NCI-H2081 treated with DMSO at 0.1 percent for 48 hours (cell line): ENCODE data around the gene STXBP6.
A peak's percentile ranks its signal among the peaks of the same experiment; 100 is the strongest.
"Not testable (repeated sequence)": the region's sequence is repeated elsewhere in the genome, so short reads cannot be mapped to it uniquely, and the experiment has no call there.

Experiments used
- DNase-seq: peaks from one replicate; lab custom pipeline; 2025; lab: John Stamatoyannopoulos, UW

The STXBP6 gene

DNA sequence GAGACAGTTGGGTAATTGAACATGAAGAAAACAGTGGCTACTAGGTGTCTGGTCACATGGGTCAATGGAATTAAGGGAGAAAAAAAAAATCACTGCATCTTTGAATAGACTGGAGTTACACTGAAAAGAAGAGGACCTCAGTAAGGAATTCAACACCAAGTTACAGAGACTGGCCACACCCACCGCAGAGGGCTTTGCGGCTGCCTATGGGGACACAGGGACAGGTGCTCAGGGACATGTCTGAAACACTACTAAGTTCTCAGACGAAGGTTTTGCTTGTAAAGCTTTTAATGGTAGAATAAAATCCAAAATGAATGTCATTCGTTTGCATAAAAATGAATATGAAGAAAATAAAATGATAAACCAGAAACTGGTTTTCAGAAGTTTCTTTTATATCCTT lies 93.8 kb downstream of the STXBP6 start:
- DNase-seq: no peak

DNA sequence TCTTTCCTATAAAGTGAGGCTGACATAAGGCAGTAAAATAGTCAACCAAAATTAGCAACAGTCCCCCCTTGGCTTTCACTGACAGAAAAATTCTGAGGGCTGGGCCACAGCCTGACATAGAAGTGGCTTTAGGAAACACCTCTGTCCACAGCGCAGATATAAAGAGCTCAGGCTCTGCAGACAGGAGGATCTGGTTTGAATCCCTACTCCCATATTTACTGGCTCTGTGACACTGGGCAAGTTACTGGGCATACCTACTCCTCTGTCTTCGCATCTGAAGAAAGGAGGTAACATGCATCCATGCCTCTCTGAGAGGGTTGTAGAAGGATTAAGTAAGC lies 95.3 kb downstream of the STXBP6 start:
- DNase-seq: no peak

DNA sequence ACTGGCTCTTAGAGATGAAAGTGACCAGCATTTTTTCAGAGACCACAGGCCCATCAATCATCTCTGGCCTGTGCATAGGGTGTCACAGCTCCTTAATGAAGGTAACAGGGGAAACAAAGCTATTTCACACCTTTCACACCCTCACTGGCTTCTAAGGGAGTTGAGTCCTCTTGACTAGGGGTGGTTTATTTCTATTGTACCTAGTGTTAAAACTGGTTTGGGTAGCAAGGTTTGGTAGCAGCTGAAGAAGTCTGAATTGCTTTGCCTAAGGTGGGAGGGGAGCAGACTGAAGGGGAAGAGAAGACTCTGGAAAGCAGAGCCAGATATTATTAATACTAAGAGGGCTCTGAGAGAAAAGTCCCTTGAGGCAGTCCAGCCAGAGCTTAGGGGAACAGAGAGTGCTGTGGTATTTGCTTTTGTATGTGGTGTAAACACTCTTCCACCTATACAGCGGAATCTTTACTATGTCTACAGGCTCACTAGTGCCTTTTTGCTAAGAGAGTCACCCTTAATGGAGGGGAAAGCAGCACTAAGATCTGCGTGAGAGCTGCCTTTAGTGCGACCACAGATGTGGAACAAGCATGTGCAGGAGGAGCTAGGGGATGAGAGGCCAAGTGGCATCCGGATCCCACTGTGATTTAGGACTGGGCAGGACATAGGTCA lies 95.8 kb downstream of the STXBP6 start:
- DNase-seq: no peak

DNA sequence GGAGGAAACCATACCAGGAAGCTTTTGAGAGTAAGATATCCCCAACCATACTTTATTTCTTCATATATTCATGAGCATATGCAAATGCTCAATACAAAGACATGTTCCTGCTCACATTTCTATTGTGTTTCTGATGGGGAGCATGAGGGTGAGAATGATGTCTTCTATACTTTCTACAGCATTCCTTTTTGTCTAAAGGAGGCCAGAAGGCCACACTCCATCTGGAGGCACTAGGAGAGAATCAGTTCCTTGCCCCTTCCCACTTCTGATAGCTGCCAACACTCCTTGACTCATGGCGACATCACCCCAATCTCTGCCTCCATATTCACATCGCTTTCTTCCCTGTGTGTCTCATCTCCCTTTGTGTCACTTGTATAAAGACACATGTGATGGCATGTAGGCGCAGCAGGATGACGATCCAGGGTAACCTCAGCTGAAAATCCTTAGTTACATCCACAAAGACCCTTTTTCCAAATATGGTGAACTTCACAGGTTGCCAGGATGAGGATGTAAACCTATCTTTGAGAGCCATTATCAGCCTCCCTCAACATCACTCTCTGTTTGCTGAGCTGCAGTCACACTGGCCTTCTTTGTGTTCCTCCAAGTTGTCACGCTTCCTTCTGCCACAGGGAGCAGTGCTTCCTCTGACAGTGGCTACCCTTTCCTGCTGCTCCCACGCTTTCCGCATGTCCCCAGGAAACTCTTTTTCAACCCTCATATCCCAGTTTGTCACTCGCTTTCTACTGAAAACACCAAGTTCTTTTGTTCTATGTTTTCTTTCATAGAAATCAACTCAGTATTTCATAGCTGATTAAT lies 96.9 kb downstream of the STXBP6 start:
- no peak for DNase-seq

DNA sequence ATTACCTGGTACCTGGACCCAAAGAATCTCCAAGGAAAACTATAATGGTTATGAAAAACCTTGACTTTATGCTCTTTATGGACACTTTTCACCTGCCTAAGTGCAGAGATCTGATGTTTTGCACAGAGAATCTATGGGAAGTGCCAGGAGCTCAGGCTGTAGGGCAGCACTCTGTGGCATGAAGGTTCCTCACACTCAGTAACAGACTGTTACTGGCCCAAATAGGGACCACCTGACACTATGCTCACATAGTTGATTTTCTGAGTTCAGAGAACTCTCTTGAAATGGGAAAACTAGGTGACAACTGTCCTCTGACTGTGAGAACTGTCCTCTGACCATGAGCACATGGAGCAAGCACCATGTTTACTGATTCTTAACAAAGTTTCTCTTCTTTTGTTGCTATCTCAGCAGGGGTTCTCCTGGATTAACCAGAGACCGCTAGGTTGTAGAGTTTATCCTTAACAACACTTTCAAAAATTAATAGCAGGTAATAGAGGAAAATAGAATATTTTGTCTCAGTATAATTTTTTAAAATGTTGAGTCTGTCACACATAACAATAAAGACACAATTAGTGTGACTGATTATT lies 101.6 kb downstream of the STXBP6 start:
- DNase-seq: no peak

DNA sequence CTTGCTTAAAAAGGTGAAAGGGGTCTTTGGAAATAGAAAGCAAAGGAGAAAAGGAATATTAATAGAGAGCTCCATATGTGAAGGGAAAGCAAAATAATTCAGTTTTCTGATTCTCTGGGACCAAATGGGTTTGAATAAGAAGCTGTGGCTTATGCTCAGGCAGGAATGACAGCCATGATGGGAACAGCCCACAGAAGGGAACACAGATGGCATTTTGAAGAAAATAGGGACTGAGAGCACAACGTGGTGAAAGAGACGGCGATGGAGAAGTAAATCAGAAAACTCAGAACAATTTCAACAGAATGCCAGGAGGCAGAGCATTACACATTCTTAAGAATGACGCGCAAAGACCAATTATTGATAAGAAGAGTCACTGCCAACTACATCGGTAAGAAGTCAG lies 102.8 kb downstream of the STXBP6 start:
- no peak for DNase-seq

DNA sequence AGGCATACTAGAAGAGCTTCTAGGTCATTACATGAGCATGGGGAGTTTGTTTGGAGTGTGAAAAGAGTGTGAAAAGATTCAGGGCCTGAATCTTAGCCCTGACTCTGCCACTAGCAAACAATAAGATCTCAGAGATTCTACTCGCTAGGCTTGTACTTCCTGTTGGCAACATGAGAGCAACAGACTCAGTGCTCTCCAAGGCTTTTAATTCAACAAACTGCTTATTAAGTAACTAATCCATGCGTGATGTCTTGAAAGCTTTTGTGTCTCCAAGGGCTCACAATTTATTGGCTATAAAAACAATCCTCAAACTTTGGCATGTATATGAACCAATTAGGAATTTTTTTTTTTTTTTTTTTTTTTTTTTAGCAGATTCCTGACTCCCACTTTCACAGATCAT lies 105.1 kb downstream of the STXBP6 start:
- DNase-seq: no peak

DNA sequence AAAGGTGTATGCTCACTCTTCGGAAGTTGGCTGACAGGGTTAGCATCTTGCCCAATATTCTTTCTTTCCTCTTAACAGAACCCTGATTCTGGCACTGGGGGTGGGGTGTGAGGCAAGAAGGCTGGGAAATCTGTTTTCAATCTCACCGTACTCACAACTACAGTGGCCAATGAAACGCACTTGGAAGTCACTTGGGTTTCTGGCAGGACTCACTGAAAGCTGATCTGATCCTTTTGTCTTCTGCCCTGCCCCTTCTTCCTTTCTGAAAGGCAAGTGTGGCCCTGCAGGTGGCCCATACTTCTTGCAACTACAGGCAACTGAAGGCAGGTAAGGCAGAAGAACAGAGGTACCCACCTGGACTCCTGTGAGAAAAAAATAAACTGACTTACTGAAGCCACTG lies 106.9 kb downstream of the STXBP6 start:
- DNase-seq: no peak

DNA sequence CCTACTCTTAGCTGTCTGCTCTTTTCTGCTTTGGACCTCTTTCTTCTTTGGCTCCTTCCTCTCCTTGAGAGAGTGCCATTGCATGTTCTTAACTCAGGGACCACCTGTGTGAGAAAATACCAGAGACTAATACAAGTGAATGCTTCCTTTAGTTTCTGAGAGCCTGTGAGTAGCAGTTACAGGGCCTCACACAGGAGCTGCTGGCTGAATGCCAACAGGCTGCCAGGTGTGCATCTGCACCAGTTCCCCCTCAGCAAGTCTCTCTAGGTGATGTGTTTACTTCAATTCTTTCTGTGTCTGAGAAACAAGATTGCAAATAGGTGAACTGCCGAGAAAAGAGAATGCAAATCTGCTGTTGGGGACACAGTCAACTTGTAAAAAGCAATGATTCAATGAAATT lies 108.2 kb downstream of the STXBP6 start:
- peak; percentile 20 for DNase-seq

DNA sequence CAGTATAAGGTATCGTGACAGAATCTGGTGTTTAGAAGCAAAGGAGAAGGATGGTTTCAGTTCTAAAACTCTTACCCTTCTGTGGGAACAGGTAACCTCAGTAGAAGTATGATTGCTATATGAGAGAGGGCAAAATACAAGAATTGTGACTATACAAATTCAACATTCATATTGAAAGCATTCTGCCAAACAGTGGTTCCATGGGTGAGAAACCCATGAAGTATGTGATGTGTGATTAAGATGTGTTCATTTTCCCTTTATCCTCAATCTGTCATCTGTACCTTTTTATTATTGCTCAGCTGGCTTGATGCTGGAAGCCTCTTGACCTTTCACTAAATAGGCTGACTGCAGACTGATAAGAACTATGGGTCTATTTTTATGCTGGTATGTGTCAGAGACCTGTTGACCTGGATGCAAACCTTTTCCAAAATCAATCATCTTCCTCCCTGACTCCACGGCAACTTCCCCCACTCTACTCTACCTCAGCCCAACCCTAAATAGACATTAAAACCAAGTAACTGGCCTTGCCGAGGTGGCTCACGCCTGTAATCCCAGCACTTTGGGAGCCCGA lies 109.6 kb downstream of the STXBP6 start:
- no peak for DNase-seq

DNA sequence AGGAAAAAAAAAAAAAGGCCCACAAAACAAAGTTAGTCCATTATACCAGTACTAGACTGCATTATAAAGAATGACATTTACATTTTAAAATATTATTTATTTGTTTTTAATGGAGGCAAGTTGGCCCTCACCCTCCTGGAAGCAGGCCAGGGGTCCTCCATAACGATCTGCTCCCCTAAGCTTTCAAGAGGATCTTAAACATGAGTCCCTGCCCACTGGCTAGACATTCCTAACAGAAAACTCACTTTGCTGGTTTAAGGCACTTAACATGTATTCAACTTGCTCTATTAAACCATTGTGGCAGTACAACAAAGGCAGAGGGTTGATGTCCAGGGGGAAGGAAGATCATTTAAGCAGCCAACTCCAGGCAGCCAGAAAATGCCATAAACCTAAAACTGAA lies 111.4 kb downstream of the STXBP6 start:
- no peak for DNase-seq

DNA sequence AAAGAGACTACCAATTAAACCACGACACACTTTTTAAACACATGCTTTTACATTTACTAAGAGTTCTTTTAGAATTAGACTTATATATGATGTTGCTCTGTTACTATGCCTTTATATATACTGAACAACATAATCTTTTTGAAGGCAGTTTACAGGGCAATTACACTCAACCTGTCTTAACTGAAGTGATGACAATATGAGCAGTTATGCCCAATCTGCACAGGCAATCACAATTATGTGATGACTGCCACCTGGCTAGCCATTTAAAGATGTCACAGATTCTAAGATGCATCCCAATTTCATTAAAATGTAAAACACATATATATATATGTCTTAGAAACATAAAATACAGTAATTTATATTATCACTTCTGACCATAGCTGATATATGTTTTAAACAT lies 112.6 kb downstream of the STXBP6 start:
- DNase-seq: no peak

DNA sequence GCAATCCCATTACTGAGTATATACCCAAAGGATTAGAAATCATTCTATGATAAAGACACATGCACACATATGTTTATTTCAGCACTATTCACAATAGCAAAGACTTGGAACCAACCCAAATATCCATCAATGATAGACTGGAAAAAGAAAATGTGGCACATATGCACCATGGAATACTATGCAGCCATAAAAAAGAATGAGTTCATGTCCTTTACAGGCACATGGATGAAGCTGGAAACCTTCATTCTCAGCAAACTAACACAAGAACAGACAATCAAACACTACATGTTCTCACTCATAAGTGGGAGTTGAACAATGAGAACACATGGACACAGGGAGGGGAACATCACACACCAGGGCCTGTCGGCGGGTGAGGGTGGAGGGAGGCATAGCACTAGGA lies 113.2 kb downstream of the STXBP6 start:
- not testable (repeated sequence) for DNase-seq

DNA sequence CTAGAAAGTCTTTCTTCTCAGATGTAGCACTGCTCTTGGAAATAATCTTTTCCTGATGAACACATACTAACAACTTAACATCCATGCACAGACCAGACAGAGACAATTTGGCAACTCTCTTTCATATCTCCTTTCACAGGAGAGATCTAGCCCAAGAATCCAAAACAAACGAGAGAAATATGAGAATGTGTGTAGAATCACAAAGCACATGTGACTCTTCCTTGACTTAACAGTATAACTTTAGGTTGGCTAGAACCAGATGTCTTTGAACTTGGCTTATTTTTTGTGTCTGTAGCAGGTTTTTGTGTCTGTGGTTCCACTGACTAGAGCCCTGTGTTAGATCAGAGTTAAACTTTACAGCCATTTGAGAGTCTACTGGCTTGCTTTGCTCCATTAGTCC lies 114.2 kb downstream of the STXBP6 start:
- DNase-seq: no peak

DNA sequence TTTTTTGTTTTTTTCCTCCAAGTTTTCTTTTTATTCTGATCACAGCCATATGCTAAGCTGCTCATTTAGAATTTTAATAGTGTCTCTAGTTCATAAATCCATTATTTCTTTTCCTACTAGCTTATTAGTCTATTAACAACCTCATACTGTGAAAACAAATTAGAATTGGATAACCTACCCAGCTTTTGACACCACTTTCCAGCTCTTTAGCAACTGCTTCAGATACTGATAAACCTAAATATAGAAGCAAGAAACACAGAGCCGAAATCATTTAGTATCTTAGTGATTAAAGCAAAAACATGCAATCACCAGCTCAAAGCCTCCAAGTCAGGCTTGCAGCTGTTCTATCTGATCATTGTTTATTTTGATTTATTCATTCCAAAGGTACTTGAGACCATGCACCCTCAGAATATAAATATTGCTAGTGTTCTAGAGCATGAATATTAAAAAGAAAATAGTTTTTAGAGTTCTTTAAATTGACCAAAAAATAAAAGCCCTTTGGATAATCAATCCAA lies 121.5 kb downstream of the STXBP6 start:
- no peak for DNase-seq

DNA sequence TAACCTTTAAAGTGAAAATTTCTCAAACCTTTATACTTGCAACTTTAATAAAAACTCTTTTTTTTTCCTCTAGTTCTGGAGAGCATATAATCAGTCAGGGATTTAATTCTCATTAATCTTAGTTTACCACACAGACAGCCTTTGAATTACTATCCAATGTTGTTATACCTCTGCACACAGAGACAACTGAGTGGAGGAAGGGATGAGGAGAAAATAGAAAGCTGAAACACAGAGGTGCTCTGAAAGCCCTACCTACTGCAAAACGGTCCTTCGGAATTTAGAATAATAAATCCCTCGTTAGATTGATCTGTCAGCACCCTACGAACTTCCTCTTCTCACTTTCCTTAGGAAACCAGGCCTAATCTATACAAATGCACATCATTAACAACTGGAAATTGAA lies 122.1 kb downstream of the STXBP6 start:
- DNase-seq: no peak

DNA sequence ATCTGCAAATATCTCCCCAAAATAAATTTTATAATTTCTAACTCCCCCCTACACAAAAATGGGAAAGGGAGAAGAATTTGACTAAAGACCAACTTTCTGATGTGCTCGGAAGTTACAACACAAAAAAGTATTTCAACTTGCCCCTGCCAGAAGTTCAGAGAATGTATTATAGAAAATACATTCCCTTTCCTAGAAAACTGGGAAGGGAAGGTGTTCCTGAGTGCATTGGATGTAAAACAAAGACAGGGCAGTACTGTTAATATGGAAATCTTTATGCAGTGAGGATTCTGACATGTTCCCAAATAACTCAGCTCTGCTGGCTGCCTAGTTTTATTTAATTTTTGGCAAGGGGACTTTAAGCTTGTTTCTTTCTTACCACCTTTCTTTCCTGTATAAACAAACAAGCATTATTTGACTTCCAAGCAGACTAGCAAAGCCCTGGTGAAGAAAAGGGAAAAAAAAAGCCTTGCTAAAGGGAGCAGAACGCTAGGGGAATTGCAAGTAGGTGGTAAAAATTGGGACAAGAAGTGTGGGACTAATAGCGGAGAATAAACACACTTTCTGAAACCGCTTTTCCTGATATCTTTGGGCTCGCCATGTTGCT lies 124.1 kb downstream of the STXBP6 start:
- no peak for DNase-seq

DNA sequence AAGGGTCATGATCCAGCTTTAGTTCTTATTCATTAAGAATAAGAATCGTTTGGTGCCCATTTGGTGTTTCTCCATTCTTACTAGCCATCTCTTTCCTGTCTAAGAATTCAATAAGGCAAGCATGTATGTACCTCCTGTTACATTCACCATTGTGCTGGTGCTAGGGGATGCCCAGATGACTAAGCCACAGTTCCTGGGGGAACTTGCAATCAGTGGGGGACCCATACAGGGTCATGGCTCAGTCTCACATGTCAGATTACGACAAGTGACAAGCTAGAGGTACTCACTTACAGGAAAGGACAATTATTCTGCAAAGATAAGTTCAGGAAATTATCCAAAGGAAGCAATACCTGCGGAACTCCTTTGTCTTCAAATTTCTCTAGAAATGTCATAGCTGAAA lies 125.4 kb downstream of the STXBP6 start:
- no peak for DNase-seq

DNA sequence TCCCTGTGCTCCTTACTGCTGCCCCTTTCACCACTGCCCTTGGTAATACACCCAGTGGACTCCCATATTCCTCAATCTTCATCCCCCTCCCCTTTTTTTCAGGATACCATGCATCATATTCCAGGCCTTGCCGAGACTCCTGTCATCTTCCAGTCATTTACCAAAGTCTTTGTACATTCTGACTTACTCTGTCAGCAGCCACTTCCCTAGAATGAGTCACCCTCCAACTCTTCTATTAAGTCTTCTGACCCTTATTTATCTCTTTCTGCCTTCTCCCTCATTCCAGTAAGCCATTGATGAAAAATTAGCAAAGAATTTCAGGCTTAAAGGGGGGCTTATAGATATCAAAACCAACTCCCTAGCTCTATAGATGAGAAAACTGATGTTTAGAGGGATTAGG lies 128.0 kb downstream of the STXBP6 start:
- DNase-seq: no peak

DNA sequence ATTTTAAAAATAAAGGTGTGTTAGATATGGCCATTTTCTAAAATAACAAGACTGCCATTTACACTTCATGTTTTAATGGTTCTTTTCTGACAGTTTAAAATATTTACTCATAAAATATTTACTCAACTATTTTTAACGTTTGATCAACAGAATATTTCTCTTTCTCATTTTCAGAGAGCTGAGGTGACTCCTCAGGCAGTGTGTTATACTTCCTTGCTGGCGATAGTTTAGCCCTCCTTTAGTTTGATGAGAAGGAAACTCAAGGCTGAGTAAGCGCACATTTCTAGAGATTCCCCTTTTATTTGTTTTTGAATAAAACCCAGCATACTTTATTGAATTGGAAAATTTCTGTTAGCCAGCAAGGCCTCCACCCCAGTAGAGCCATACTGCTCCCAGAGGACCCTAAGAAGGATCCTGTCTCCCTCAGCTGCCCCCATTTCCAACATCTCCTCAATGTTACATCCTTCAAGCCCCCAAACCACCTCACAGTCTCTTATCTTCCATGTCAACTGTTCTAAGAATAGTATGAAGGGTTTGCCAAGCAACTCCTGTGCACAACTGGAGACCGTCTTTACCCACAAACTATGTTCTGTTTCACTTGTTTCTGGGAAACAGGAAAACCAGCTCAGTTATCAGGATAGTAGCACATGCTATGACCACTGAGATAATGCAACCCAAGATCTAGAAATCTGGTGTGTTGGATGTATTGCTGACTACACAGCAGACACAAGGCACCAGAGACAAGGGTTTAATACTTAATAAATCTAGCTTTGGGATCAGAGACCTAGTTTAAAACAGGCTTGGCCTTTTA lies 129.5 kb downstream of the STXBP6 start:
- DNase-seq: no peak

DNA sequence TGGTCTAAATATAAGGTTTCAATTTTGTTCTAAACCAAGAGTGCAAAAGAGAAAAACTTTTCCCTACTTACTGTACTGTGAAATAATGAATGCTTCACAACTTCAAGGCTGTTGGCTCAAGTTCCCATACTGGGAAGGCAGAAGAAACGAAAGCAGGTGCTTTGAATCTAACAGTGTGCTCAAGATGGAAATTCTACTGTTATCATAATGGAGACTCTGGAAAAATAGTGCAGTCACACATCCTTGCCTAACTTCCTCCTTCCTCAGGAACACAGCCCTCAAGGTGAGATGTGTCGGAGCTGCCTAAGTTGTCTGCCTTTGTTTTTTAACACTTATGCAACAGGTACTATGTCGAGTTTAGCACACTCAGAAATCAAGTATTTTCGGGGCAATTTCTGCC lies 131.1 kb downstream of the STXBP6 start:
- DNase-seq: no peak
